Middle frontal gyrus (tissue), 1 donor: Measurements from ENCODE around the gene SLC30A9.

Experiments used
- DNase-seq: peaks from one replicate; pipeline ENCODE4 v3.0.0-alpha.2; 2015; ENCODE audit warnings: low spot score; ENCODE audit errors: extremely low spot score

Gene SLC30A9

GRCh38 chr4:41999321-41999720 lies 9.0 kb downstream of the SLC30A9 start:
- DNase-seq = no peak

- DNase-seq = no peak
These were observed 17.9 kb downstream of the SLC30A9 start for GRCh38 chr4:42008011-42008786.

- DNase-seq = no peak
These were observed 25.1 kb downstream of the SLC30A9 start for GRCh38 chr4:42015438-42015837.

GRCh38 chr4:42018451-42018850 lies 28.1 kb downstream of the SLC30A9 start:
- DNase-seq = no peak

GRCh38 chr4:42048394-42048793 lies 58.1 kb downstream of the SLC30A9 start:
- no peak for DNase-seq

- DNase-seq = no peak
These were observed 60.4 kb downstream of the SLC30A9 start for GRCh38 chr4:42050516-42051249.

GRCh38 chr4:42066402-42066801 lies 76.1 kb downstream of the SLC30A9 start:
- DNase-seq = no peak

GRCh38 chr4:42067264-42067663 lies 76.9 kb downstream of the SLC30A9 start:
- no peak for DNase-seq

GRCh38 chr4:42070463-42070862 lies 80.1 kb downstream of the SLC30A9 start:
- DNase-seq = no peak

- no peak for DNase-seq
These were observed 84.0 kb downstream of the SLC30A9 start for GRCh38 chr4:42074294-42074693.

GRCh38 chr4:42078184-42078801 lies 88.0 kb downstream of the SLC30A9 start:
- no peak for DNase-seq

GRCh38 chr4:42080306-42080705 lies 90.0 kb downstream of the SLC30A9 start:
- DNase-seq = no peak

GRCh38 chr4:42083816-42084215 lies 93.5 kb downstream of the SLC30A9 start:
- DNase-seq = no peak

GRCh38 chr4:42088386-42088785 lies 98.1 kb downstream of the SLC30A9 start:
- DNase-seq = no peak

GRCh38 chr4:42101446-42101975 lies 111.2 kb downstream of the SLC30A9 start:
- no peak for DNase-seq

- no peak for DNase-seq
These were observed 114.2 kb downstream of the SLC30A9 start for GRCh38 chr4:42104521-42104920.

- DNase-seq = no peak
These were observed 122.5 kb downstream of the SLC30A9 start for GRCh38 chr4:42112846-42113245.

GRCh38 chr4:42119886-42120285 lies 129.6 kb downstream of the SLC30A9 start:
- DNase-seq = no peak

GRCh38 chr4:42122237-42122636 lies 131.9 kb downstream of the SLC30A9 start:
- DNase-seq = no peak

- DNase-seq = no peak
These were observed 132.8 kb downstream of the SLC30A9 start for GRCh38 chr4:42123071-42123644.

- no peak for DNase-seq
These were observed 141.8 kb downstream of the SLC30A9 start for GRCh38 chr4:42132099-42132498.

GRCh38 chr4:42133006-42133405 lies 142.7 kb downstream of the SLC30A9 start:
- DNase-seq = no peak
